ENCODE measurements around the gene EIF4EBP3. TPM values are rescaled to one million over a fixed set of nuclear protein-coding genes. Genes with fewer than 3 reads are reported as not detected.

Gene EIF4EBP3
- total and polyA plus RNA-seq, 10 of the 15 experiments (the other 5 are each of a cell fraction or from before 2014, with no cell fraction given), result 3.5 to 16.1 (median 6.2) TPM

DNA sequence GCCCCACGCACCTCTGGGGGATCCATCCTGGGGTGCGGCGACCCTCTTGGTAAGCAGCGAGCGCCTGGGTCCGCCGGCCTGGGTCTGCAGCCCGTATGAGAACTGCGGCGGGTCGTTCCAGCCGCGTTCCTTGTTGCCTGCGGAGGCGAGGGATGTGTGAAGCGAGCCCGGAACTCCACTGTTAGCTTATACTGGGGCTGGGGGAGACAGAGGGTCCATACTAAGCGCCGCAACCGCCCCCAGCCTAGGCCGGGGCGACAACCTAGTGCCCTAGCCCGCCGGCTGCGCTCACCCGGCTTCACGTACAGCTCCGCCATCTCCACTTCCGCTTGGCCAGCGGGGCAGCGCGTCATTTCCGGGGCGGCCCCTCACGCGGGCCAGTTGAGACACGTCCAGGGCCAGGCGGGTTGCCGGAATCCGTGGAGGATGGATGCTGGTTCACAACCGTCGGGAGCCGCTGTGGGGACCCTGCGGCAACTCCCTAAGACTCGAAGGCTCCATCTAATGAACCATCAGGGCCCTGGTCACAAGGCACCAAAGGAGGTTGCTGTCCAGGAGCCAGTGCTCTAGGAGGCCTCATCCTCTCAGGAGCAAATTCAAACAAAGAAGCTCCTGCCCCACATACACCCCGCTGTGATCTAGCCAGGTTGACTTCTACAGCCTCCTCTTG is 9.8 kb downstream of the EIF4EBP3 start, which contains the start of gene SRA1 (continued):
- TF ChIP-seq, protein P1, sequence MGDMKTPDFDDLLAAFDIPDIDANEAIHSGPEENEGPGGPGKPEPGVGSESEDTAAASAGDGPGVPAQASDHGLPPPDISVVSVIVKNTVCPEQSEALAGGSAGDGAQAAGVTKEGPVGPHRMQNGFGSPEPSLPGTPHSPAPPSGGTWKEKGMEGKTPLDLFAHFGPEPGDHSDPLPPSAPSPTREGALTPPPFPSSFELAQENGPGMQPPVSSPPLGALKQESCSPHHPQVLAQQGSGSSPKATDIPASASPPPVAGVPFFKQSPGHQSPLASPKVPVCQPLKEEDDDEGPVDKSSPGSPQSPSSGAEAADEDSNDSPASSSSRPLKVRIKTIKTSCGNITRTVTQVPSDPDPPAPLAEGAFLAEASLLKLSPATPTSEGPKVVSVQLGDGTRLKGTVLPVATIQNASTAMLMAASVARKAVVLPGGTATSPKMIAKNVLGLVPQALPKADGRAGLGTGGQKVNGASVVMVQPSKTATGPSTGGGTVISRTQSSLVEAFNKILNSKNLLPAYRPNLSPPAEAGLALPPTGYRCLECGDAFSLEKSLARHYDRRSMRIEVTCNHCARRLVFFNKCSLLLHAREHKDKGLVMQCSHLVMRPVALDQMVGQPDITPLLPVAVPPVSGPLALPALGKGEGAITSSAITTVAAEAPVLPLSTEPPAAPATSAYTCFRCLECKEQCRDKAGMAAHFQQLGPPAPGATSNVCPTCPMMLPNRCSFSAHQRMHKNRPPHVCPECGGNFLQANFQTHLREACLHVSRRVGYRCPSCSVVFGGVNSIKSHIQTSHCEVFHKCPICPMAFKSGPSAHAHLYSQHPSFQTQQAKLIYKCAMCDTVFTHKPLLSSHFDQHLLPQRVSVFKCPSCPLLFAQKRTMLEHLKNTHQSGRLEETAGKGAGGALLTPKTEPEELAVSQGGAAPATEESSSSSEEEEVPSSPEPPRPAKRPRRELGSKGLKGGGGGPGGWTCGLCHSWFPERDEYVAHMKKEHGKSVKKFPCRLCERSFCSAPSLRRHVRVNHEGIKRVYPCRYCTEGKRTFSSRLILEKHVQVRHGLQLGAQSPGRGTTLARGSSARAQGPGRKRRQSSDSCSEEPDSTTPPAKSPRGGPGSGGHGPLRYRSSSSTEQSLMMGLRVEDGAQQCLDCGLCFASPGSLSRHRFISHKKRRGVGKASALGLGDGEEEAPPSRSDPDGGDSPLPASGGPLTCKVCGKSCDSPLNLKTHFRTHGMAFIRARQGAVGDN (IDR thresholded peaks at IDR 0.05), result peak; percentile 89
- TF ChIP-seq KLF5 (IDR thresholded peaks at IDR 0.05; ENCODE audit: partially characterized antibody), result peak; percentile 81
- peak; percentile 84; the same call in 1 of the 2 replicates for TF ChIP-seq NBN (IDR thresholded peaks at IDR 0.05)
- TF ChIP-seq, protein P2, sequence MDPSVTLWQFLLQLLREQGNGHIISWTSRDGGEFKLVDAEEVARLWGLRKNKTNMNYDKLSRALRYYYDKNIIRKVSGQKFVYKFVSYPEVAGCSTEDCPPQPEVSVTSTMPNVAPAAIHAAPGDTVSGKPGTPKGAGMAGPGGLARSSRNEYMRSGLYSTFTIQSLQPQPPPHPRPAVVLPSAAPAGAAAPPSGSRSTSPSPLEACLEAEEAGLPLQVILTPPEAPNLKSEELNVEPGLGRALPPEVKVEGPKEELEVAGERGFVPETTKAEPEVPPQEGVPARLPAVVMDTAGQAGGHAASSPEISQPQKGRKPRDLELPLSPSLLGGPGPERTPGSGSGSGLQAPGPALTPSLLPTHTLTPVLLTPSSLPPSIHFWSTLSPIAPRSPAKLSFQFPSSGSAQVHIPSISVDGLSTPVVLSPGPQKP (IDR thresholded peaks at IDR 0.05; ENCODE audit: low read depth, low read length), result peak; percentile 79
- peak; percentile 89 for TF ChIP-seq HDGF (IDR thresholded peaks at IDR 0.05)
- TF ChIP-seq, protein P3, sequence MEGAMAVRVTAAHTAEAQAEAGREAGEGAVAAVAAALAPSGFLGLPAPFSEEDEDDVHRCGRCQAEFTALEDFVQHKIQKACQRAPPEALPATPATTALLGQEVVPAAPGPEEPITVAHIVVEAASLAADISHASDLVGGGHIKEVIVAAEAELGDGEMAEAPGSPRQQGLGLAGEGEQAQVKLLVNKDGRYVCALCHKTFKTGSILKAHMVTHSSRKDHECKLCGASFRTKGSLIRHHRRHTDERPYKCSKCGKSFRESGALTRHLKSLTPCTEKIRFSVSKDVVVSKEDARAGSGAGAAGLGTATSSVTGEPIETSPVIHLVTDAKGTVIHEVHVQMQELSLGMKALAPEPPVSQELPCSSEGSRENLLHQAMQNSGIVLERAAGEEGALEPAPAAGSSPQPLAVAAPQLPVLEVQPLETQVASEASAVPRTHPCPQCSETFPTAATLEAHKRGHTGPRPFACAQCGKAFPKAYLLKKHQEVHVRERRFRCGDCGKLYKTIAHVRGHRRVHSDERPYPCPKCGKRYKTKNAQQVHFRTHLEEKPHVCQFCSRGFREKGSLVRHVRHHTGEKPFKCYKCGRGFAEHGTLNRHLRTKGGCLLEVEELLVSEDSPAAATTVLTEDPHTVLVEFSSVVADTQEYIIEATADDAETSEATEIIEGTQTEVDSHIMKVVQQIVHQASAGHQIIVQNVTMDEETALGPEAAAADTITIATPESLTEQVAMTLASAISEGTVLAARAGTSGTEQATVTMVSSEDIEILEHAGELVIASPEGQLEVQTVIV (IDR thresholded peaks at IDR 0.05; ENCODE audit: borderline replicate concordance, partially characterized antibody), result peak; percentile 67
- peak; percentile 96 for TF ChIP-seq CREM (IDR thresholded peaks at IDR 0.05; ENCODE audit: low read depth)
- TF ChIP-seq PML (IDR thresholded peaks at IDR 0.05; ENCODE audit: low read length), result peak; percentile 91
- TF ChIP-seq, protein P4, sequence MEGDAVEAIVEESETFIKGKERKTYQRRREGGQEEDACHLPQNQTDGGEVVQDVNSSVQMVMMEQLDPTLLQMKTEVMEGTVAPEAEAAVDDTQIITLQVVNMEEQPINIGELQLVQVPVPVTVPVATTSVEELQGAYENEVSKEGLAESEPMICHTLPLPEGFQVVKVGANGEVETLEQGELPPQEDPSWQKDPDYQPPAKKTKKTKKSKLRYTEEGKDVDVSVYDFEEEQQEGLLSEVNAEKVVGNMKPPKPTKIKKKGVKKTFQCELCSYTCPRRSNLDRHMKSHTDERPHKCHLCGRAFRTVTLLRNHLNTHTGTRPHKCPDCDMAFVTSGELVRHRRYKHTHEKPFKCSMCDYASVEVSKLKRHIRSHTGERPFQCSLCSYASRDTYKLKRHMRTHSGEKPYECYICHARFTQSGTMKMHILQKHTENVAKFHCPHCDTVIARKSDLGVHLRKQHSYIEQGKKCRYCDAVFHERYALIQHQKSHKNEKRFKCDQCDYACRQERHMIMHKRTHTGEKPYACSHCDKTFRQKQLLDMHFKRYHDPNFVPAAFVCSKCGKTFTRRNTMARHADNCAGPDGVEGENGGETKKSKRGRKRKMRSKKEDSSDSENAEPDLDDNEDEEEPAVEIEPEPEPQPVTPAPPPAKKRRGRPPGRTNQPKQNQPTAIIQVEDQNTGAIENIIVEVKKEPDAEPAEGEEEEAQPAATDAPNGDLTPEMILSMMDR (IDR thresholded peaks at IDR 0.05 in 2 of 3, conservative IDR thresholded peaks at IDR 0.05 in 1 of 3; ENCODE audit: control insufficient read depth in 2 of 3, extremely low read depth in 1 of 3, insufficient read depth in 1 of 3, low read depth in 3 of 3, low read length in 3 of 3), result no peak
- TF ChIP-seq TAF1 (IDR thresholded peaks at IDR 0.05; ENCODE audit: borderline replicate concordance, low read depth, low read length), result peak; percentile 93
- TF ChIP-seq, protein P5, sequence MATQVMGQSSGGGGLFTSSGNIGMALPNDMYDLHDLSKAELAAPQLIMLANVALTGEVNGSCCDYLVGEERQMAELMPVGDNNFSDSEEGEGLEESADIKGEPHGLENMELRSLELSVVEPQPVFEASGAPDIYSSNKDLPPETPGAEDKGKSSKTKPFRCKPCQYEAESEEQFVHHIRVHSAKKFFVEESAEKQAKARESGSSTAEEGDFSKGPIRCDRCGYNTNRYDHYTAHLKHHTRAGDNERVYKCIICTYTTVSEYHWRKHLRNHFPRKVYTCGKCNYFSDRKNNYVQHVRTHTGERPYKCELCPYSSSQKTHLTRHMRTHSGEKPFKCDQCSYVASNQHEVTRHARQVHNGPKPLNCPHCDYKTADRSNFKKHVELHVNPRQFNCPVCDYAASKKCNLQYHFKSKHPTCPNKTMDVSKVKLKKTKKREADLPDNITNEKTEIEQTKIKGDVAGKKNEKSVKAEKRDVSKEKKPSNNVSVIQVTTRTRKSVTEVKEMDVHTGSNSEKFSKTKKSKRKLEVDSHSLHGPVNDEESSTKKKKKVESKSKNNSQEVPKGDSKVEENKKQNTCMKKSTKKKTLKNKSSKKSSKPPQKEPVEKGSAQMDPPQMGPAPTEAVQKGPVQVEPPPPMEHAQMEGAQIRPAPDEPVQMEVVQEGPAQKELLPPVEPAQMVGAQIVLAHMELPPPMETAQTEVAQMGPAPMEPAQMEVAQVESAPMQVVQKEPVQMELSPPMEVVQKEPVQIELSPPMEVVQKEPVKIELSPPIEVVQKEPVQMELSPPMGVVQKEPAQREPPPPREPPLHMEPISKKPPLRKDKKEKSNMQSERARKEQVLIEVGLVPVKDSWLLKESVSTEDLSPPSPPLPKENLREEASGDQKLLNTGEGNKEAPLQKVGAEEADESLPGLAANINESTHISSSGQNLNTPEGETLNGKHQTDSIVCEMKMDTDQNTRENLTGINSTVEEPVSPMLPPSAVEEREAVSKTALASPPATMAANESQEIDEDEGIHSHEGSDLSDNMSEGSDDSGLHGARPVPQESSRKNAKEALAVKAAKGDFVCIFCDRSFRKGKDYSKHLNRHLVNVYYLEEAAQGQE (IDR thresholded peaks at IDR 0.05; ENCODE audit: low read depth, low read length), result peak; percentile 38; the same call in 1 of the 2 replicates
- TF ChIP-seq RB1 (IDR thresholded peaks at IDR 0.05; ENCODE audit: borderline replicate concordance), result 0 out of 2 replicates have a peak, but pooled peaks have one; percentile 41
- TF ChIP-seq GABPA (IDR thresholded peaks at IDR 0.05; ENCODE audit: low read depth), result peak; percentile 90
- TF ChIP-seq EED (IDR thresholded peaks at IDR 0.05; ENCODE audit: low read depth), result peak; percentile 65

All from GM12878 (cell line).